Embryonic facial prominence (tissue), 1 donor: Measurements from ENCODE around the gene EIF2B4.
"Not testable (repeated sequence)": the region's sequence is repeated elsewhere in the genome, so short reads cannot be mapped to it uniquely, and the experiment has no call there.

Experiments
- DNase-seq: peaks from one replicate; pipeline ENCODE4 v3.0.0-alpha.2; 2016; ENCODE audit errors: extremely low spot score

Gene EIF2B4

DNA sequence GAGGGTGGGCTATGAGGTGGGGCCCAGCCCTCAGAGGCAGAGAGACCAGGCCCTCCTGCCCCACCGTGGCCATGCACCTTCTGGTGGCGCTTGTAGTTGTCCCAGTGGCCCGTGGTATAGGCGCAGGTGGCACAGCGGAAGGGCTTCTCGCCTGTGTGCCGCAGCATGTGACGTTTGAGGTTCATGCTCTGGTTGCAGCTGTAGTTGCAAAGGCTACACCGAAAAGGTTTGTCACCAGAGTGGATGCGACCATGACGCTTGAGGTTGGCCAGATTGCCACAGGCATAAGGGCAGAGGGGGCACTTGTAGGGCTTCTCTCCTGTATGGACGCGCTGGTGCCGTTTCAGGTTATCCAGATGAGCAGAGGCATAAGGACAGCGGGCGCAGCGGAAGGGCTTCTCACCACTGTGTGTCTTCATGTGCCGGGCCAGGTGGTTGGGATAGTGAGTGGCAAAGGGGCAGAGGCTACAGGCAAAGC, 7.5 kb upstream of the EIF2B4 start:
- no peak for DNase-seq

DNA sequence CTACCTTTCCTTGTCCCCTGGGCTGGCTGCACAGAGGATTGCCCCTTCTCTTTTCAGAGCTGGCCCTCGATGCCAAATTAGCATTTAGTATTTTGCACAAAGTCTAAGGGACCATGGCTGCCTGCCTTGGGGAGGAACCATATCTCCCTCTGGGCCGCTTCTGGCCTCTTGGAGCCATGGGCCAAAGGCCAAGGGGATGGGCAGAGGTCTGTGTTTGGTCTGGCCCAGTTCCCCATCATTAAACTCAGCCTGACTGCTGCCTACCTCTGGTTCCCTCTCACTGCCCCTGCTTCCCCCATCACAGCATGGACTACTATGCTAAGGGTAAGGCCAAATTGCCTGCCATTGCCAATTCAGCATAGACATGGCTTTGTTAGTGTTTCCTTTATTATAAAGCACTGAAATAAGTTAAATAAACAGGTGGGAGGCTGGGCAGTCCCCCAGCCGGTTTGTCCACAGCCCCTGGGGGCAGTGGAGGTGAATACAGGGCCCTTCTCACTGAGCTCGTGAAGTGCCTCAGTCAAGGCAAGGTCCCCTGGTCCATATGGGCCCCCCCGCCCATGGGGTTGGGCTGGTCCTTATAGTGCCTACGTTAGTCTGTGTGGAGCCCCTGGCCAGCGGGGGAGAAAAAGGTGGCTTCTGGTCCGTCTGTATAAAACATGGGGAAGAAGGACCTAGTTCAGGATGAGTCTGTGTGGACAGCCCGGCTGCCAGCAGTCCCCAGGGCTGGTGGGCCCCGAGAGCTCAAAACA, 6.9 kb upstream of the EIF2B4 start:
- no peak for DNase-seq

DNA sequence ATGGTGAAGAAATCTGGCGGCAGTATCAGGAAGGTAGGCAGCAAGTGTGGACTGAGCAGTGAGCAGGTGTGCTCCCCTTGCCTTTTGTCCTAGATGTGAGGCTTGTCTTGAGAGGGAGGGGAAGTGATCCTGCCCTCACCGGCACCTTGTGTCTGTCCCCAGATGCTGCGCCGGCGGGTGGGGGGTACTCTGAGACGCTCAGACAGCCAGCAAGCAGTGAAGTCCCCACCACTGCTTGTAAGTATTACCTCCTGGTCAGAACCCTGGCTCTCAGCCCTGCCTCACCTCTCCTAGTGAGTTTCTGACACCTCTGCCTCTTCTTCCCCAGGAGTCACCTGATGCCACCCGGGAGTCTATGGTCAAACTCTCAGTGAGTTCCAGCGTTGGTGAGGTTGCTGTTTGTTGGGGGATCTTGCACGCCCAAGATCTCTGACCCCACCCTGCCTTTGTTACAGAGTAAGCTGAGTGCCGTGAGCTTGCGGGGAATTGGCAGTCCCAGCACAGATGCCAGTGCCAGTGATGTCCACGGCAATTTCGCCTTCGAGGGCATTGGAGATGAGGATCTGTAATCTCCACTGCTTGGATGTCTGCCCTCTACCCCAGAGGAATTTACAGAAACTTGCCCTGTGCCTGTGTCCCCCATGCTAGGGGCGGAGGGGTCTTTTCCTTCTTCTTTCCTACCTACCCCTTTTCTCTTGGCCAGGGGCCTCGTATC, 6.2 kb upstream of the EIF2B4 start:
- DNase-seq: no peak

DNA sequence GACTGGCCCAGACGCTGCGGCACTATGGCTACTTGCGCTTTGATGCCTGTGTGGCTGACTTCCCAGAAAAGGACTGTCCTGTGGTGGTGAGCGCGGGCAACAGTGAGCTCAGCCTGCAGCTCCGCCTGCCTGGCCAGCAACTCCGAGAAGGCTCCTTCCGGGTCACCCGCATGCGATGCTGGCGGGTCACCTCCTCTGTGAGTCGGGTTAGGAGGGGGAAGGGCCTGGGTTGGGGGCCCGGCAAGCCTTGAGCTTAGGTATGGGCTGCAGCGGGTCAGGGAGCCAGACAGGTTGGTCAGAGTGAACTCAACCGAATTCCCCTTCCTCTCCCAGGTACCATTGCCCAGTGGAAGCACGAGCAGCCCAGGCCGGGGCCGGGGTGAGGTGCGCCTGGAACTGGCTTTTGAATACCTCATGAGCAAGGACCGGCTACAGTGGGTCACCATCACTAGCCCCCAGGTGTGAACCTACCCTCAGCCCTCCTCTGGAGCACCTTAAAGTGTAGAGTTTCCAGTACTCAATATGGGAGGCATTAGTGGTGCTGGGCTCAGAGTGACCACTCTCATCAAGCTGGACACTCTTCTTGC, 5.5 kb upstream of the EIF2B4 start:
- DNase-seq: no peak

DNA sequence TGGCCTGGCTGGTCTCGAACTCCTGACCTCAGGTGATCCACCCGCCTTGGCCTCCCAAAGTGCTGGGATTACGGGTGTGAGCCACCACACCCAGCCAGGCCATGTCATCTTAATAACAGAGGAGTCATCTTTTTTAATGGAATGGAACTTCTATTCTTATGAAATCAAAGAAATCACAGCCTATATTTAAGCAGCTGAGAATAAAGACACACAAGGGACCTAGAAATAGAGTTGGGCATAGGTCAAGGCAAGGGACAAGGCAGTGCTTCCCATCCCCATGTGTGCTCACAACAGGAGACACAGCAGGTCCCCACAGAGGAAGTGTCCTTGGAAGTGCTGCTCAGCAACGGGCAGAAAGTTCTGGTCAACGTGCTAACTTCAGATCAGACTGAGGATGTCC, 3.4 kb upstream of the EIF2B4 start:
- DNase-seq: no peak

DNA sequence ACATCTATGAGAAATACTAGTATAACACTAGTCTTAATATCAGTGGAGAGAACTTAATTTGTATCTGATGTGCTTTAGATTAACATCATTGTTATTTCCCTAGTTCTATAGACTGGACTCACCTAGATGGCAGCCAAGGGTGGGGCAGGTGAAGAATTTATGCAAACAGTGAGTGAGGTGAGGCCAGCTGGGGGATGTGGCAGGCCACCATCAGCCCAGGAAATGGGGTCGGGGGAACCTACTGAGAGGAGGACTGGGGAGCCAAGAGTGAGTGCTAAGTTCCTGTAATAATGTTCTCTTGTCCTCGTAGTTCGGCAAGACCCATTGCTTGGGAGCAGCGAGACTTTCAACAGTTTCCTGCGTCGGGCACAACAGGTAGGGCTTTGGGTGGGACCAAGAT, 2.8 kb upstream of the EIF2B4 start:
- DNase-seq: no peak

DNA sequence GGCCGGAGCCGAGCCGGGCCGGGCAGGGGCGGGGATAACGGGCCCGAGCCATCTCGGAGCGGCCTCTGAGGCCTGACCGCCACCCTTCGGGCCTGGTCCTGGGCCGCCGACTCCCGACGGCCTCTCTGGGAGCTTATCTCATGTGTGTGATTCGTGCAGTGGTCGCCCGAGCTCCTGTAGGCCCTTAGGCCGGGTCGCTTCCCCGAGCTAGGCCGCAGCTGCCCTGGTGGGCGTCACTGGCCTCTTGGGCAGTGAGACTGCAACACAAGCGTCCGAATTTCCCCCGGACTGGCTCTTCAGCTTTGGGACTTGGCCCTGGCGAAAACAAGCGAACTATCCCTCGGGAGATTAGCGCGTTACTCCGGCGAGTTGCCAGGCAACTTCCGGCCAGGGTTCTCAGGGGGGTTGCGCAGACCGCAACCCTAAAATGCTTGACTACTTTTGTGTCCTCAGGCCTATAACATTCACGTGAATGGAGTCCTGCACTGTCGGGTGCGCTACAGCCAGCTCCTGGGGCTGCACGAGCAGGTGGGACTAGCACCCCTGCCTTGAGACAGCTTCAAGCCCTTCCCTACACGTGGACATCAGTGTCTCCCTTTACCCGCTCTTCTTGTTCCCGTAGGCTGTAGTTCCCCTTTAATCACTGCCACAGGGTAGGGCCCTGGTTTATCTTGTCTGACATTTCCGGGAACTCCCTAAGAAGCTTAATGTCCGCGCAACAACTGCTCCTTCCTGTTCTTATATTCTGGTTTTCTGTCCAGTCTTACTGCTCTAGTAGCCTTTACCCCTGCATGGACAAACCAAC, 880 bp upstream of the EIF2B4 start:
- DNase-seq: no peak

DNA sequence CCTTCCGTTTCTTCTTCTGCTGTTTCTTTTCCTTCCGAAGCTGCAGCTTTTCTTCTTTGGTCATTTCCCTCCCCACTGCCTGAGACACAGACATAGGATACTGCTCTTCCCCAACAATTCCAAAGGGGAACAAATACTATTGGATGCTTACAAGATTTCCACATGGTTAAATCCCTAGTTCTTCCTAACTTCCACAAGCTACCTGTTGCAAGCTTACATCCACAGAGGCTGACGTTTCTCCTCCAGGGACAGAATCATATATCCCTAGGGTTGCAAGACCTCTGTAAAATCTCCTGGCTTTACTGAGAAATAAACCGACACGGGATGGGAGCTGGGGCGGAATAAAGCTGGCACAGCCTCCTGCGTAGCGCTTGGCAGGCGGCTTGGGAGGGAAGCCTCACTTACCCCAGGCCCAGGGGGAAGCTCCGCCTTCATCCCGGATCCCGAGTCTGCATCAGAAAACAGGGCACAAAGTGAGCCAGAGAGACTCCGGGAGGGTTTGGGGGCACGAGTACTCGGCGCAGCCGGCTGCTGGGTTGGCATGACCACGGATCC, 590 bp downstream of the EIF2B4 start:
- no peak for DNase-seq

DNA sequence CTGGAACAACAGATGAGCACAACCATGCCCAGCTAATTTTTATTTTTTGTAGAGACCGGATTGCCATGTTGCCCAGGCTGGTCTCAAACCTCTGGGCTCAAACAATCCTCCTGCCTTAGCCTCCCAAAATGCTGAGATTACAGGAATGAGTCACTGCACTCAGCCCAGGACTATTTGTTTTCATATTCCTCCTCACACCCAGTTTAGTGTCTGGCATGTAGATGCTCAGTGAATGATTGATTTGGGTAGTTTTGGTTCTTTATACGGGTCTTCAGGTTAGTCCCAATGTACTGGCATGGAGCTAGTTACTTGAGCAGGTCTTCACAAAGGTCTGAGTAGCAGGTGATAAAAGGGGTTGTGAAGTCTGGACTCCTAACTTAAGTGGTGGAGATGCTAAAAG, 6.2 kb downstream of the EIF2B4 start:
- no peak for DNase-seq

DNA sequence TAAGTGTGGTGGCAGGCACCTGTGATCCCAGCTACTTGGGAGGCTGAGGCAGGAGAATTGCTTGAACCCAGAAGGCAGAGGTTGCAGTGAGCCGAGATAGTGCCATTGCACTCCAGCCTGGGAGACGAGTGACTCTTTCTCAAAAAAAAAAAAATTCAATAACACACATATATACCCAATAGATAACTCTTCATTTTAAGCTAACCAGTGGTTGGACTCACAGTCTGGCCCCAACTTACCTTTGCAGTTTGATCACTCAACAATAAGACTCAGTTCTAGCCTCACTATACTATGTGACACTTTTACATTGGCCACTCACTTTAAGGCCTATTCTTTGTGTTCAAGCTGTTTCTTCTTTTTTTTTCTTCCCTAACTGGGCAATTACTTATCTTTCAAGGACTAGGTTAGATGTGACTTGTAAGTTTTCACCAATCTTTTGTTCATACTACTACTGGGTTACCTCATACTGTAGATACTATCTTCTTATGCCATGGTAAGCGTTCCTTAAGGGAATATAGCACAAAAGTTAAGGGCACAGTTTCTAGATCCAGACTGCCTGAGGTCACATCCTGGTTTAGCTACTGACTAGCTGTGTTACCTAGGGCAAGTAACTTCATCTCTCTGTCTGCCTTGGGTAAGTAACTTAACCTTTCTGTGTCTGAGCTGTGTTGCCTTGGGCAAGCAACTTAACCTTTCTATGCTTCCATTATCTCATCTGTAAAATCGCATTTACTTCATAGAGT, 7.3 kb downstream of the EIF2B4 start:
- DNase-seq: no peak

DNA sequence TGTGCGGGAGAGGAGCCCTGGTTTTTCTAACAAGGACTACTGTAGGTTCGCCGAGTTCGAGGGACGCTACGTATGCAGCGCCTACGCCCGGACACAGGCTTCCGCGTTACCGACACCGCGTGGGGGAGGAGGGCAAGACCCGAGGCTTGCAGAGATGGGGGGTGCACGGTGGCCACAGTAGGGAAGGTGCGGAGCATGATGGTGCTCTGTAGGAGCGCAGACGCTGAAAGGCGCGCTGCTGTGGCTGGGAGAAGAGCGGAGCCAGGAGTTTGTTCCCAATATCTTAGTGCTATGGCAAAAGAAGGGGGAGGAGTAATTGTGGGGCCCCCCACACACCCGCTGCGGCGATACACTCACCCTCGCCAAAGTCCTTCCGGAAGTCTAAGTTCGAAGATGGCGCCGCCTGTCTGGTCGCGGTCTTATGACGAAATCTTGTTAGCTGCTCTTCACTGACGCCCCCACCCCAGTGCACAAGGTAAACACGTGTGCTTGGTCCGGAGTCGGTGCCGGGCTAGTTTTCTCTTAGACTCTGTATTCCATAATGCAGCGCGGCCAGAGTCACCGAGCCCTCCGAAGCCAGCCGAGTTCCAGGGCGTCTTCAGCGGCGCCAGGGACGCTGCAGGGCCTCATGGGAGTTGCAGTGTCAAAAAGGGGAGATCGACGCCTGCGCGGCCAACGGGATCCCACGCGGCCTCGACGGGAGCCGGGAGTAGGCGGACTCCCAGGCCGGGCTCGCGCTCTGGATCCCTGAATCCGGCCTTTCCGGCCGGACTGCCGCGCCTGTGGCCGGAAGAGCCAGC, 13.6 kb downstream of the EIF2B4 start, which contains the start of gene GTF3C2:
Gene GTF3C2 (minus strand): TSS at position 383 of the 800 bp plus-strand sequence. CDS start 13,210 bp downstream, outside the sequence.
- peak; percentile 94 for DNase-seq

DNA sequence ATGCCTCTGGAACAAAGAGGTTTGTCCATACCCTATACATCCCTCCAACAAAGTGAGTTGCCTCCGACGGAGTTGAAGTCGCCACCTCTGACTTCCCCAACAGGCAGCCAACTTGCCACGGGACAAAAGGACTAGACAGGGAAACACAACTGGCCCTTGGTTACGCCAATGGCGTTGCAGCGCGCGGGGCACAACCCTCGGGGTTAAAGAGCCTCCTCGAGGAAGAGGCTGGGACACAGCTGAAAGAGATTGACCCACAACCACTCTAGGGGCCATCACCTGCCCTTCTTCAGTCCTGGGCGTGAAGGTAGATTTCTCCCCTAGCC, 14.1 kb downstream of the EIF2B4 start:
- DNase-seq: no peak

DNA sequence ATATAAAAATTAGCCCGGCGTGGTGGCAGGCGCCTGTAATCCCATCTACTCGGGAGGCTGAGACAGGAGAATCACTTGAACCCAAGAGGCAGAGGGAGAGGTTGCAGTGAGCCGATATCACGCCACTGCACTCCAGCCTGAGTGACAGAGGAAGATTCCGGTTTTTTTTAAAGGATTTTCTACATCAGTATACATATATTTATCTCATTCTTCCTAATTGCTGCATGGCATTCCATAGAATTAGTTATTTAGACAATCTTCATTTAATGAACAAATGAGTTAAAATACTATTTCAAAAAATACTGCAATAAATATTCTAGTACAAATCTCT, 15.6 kb downstream of the EIF2B4 start:
- no peak for DNase-seq

DNA sequence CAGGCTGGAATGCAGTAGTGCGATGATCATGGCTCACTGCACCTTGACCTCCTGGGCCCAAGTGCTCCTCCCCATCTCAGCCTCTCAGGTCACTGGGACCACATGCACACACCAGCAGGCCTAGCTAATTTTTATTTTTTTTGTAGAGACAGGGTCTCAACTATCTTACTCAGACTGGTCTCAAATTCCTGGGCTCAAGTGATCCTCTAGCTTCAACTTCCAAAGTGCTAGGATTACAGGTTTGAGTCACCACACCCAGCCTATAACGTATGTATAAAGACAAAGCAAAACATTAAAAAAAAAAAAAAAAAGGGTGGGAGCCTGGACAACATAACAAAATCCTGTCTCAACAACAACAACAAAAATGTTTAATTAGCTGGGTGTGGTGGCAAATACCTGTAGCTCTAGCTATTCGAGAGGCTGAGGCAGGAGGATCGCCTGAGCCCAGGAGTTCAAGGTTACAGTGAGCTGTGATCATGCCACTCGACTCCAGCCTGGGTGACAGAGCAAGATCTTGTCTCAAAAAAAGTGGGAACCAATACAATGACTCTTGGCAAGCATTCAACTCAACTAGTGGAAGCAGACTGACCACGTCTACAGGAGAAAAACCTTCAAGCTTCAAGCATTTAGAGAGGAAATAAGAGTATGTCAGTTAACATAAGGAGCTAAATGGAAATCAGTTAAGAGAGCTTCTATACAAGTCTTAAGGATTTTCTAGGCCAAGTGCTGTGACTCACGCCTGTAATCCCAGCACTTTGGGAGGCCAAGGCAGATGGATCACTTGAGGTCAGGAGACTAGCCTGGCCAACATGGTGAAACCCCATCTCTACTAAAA, 16.2 kb downstream of the EIF2B4 start:
- no peak for DNase-seq

DNA sequence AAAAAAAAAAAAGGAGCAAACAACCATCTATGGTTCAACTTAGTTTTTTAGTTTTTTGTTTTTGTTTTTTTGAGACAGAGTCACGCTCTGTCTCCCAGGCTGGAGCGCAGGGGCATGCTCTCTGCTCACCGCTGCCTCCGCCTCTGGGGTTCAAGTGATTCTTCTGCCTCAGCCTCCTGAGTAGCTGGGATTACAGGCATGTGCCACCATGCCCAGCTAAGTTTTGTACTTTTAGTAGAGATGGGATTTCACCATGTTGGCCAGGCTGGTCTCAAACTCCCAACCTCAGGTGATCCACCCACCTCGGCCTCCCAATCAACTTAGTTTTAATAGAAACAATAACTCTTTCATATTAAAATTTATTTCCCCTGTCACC, 16.8 kb downstream of the EIF2B4 start:
- not testable (repeated sequence) for DNase-seq

DNA sequence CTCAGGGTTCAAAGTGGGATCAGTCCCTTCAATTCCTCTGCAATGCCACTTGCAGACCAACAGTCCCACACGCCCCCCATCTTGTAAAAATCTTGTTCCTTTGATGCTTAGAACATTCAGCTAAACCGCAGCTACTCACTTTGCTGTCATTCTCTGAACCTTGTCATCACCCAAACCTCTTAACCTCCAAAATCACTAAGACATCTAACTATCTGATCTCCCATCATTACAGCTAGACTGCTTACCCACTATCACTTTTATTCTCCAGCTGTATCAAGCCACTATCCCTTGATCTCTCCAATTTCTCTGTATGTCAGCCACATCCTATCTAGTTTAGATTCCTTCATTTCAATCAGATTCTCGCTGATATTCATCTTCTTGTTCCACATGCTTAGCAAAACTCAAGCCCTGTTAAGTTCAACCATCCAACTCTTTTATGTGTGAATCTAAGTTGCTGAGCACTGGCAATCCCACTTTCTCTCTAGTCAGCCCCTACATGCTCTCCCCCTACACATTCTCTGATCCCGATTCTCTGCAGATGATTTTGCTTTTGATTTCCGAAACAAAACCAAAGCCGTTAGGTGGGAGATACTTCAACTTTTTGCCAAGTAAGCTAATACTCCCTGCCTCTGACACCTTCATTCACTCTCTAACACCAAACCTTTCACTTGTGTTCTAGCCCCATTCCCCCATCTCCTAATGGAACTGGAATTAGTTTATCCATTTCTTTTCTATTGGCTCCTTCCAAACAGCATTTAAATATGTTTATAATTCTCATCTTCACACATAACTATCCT, 18.1 kb downstream of the EIF2B4 start:
- DNase-seq: no peak

DNA sequence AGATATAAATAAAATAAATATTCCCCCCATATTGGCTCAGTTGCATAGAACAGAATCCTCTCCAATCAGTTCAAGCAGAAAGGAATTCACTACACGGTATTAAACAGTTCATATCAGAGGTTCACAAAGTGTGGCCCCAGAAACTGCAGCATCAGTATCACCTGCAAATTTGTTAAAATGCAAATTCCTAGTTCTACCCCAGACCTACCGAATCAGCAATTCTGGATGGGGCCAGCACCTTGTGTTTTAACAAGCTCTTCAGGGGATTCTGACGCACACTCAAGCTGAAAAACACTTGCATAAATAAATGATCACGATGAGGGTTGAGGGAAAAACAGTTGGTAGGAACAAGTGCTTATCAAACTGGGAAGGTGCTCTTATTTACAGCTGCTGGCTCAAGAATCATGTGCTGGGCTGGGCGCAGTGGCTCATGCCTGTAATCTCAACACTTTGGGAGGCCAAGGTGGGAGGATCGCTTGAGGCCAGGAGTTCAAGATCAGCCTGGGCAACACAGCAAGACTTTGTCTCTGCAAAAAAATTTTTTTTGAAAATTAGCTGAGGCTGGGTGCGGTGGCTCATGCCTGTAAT, 19.9 kb downstream of the EIF2B4 start:
- no peak for DNase-seq

DNA sequence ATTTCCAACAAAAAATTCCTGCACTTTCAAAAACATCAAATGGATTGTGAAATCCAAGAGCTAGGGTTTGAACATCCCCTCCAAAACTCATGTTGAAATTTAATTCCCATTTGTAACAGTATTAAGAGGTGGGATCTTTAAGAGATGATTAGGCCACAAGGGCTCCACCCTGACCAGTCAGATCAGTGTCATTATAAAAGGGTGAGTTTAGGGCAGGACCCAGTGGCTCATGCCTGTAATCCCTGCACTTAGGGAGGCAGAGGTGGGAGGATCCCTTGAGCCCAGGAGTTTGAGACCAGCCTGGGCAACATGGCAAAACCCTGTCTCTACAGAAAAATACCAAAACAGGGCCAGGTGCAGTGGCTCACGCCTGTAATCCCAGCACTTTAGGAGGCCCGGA, 22.5 kb downstream of the EIF2B4 start:
- DNase-seq: no peak
